ENCODE results near the gene ZNF710.

DNA sequence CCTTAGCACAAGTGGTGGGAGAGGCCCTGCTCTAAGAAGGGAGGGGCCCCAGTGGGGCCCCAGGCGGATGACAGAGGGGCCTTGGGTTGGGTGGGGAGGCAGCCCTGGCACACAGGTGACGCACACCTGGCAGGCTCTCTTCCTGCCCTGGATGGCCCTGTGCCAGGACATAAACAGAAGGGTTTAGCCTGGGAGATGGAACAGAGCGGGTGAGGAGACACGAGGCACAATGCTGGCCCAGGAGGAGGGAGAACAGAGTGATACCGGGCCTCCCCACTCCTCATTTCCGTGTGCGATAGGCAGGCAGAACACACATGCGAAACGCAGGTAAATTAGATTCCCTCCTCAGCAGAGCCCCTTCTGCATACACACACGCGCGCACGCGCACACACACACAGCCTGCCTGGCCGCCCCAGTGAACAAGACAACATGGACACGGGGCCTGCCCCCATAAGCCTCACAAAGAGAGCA lies 61.4 kb downstream of the ZNF710 start:
- peak in 1 of 2 donors; percentile 64 for TF ChIP-seq POLR2A (IDR thresholded peaks at IDR 0.05)
- TF ChIP-seq, protein P1, sequence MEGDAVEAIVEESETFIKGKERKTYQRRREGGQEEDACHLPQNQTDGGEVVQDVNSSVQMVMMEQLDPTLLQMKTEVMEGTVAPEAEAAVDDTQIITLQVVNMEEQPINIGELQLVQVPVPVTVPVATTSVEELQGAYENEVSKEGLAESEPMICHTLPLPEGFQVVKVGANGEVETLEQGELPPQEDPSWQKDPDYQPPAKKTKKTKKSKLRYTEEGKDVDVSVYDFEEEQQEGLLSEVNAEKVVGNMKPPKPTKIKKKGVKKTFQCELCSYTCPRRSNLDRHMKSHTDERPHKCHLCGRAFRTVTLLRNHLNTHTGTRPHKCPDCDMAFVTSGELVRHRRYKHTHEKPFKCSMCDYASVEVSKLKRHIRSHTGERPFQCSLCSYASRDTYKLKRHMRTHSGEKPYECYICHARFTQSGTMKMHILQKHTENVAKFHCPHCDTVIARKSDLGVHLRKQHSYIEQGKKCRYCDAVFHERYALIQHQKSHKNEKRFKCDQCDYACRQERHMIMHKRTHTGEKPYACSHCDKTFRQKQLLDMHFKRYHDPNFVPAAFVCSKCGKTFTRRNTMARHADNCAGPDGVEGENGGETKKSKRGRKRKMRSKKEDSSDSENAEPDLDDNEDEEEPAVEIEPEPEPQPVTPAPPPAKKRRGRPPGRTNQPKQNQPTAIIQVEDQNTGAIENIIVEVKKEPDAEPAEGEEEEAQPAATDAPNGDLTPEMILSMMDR (IDR thresholded peaks at IDR 0.05) = no peak
